GM12878 (cell line): ENCODE data around the gene FAM200A. TPM values are rescaled to one million over a fixed set of nuclear protein-coding genes. Genes with fewer than 3 reads are reported as not detected.

Source experiments
- ATAC-seq: fragments of 200-7000 bp; cut with Tn5 transposase; 3 replicates; pipeline ENCODE4 v1.9.1; 2020; ENCODE audit warnings: mild to moderate bottlenecking, moderate library complexity
- BruUV-seq: library from RNA; stranded (reverse); fragments of 400-500 nt; replicated peaks from 2 replicates; lab custom pipeline; 2021; lab: Mats Ljungman, UMichigan
- CTCF ChIA-PET: fragments of 300-600 bp; sonication (Branson Sonifier 250); formaldehyde crosslinking; extraction: SDS; loops from one replicate; lab custom pipeline; 2021; ENCODE audit warnings: inconsistent platforms; lab: Yijun Ruan, JAX
- POLR2A ChIA-PET: fragments of 350-600 bp; formaldehyde crosslinking; extraction: SDS; loops from one replicate; lab custom pipeline; 2021; ENCODE audit warnings: inconsistent platforms; lab: Charles Lee
- RAD21 ChIA-PET: fragments of 300-600 bp; sonication (Branson Sonifier 250); formaldehyde crosslinking; loops from one replicate; lab custom pipeline; 2023; ENCODE audit warnings: antibody characterized with exemption; ENCODE audit not compliant: unreplicated experiment; lab: Charles Lee
- SMC1A ChIA-PET: fragments of 300-600 bp; sonication (Branson Sonifier 250); formaldehyde crosslinking; loops from one replicate; lab custom pipeline; 2023; ENCODE audit not compliant: unreplicated experiment, uncharacterized antibody; lab: Charles Lee
- DNase-seq: peaks from one replicate; pipeline ENCODE4 v3.0.0-alpha.2; 2011; ENCODE audit warnings: low read depth, low spot score
- FAIRE-seq: peaks from 3 replicates; lab custom pipeline; 2011; peaks lifted over from hg19 to GRCh38; lab: Jason Lieb, UNC
- H2AFZ ChIP-seq: 2 replicates; pipeline ENCODE4 v1.6.0; 2011; ENCODE audit warnings: low read depth, low read length, control low read depth; ENCODE audit not compliant: control insufficient read depth
- H3K27ac ChIP-seq: 2 replicates; pipeline ENCODE4 v1.5.1; 2011; ENCODE audit warnings: control low read depth; ENCODE audit not compliant: control insufficient read depth, insufficient read depth
- H3K27me3 ChIP-seq, 2 experiments: replicated peaks in 1 of 2; 2 replicates each; pipeline versions ENCODE4 v1.6.0 to v1.6.1; 2011; ENCODE audit warnings: low read length in 1 of 2; ENCODE audit not compliant: control insufficient read depth in 2 of 2, insufficient read depth in 2 of 2
- H3K36me3 ChIP-seq, 2 experiments: 2 replicates each; pipeline ENCODE4 v1.5.1; 2011; ENCODE audit warnings: low read length in 1 of 2; ENCODE audit not compliant: control insufficient read depth in 2 of 2, insufficient read depth in 2 of 2
- H3K4me1 ChIP-seq: 2 replicates; pipeline ENCODE4 v1.6.1; 2011; ENCODE audit warnings: mild to moderate bottlenecking, low read length, moderate library complexity, mixed read lengths; ENCODE audit not compliant: control insufficient read depth, insufficient read depth
- H3K4me2 ChIP-seq: 2 replicates; pipeline ENCODE4 v1.6.0; 2011; ENCODE audit warnings: control low read depth; ENCODE audit not compliant: control insufficient read depth, insufficient read depth
- H3K4me3 ChIP-seq: fragments of 200-600 bp; sonication (generic); 2 replicates; pipeline ENCODE4 v1.5.1; 2016
- H3K79me2 ChIP-seq: 2 replicates; pipeline ENCODE4 v1.6.0; 2011; ENCODE audit warnings: low read length; ENCODE audit not compliant: control insufficient read depth, insufficient read depth
- H3K9ac ChIP-seq: 2 replicates; pipeline ENCODE4 v1.8.0; 2011; ENCODE audit warnings: low read length, control low read depth, mixed read lengths; ENCODE audit not compliant: control insufficient read depth, insufficient read depth
- H3K9me3 ChIP-seq: replicated peaks from 3 replicates; pipeline ENCODE4 v1.5.1; 2011; ENCODE audit warnings: mild to moderate bottlenecking, low read length; ENCODE audit not compliant: control insufficient read depth, insufficient read depth
- H4K20me1 ChIP-seq: 2 replicates; pipeline ENCODE4 v1.6.0; 2011; ENCODE audit not compliant: control insufficient read depth, insufficient read depth
- JUND ChIP-seq: IDR thresholded peaks from 2 replicates; pipeline ENCODE4 v1.6.1; 2012; ENCODE audit warnings: low read depth, mild to moderate bottlenecking, low read length, improper control_type of control experiment, moderate library complexity
- WGBS: methylation state at CpG from one replicate; pipeline ENCODE4 v1.1.6; 2016; ENCODE audit warnings: low lambda C conversion rate; ENCODE audit not compliant: insufficient replicate concordance, insufficient coverage; ENCODE audit errors: missing lambda C conversion rate; 5-methylcytosine and 5-hydroxymethylcytosine counted together
- in situ Hi-C: fragments of 300-500 bp; cut with MboI; formaldehyde crosslinking; loops from 9 replicates; pipeline ENCODE4 v1.14.3; 2018; ENCODE audit warnings: mixed read lengths
- intact Hi-C: fragments of 100-400 bp; cut with micrococcal nuclease; formaldehyde crosslinking; loops from one replicate; pipeline ENCODE4 v1.14.2; 2022; ENCODE audit not compliant: unreplicated experiment
- polyA plus RNA-seq, 11 experiments: library from polyadenylated mRNA; depleted of rRNA in 4 of 11; unstranded in 6 of 11; stranded (reverse) in 5 of 11; fragments of >200 nt; fragmentation: Nextera tagmentation in 4 of 11; fragmentation: Illumina TruSeq in 1 of 11; extraction: Ambion mirVana in 4 of 11; extraction: Trizol in 1 of 11; gene quantifications; 1 replicate in 1 of 11; 2 replicates in 10 of 11; pipeline versions ENCODE4 v1.2.1 to v1.2.3, GENCODE V29; 2011 to 2016; ENCODE audit warnings: inconsistent platforms in 2 of 11, missing spikeins in 2 of 11, low read depth in 1 of 11
- total RNA-seq, 4 experiments: library from RNA; depleted of rRNA in 3 of 4; stranded (reverse); fragments of >200 nt in 3 of 4; fragmentation: Illumina TruSeq in 1 of 4; extraction: Trizol in 1 of 4; gene quantifications; 2 replicates each; pipeline versions ENCODE4 v1.2.1 to v1.2.3, GENCODE V29; 2013 to 2021
- TF ChIP-seq, protein P1 (sequence below): fragments of 450-650 bp; IDR thresholded peaks from 2 replicates; pipeline ENCODE4 v1.6.1; 2016; ENCODE audit warnings: mild to moderate bottlenecking

FAM200A gene
- total and polyA plus RNA-seq, 10 of the 15 experiments (the other 5 are each of a cell fraction or from before 2014, with no cell fraction given) = 2.7 to 9.0 (median 6.5) TPM

DNA sequence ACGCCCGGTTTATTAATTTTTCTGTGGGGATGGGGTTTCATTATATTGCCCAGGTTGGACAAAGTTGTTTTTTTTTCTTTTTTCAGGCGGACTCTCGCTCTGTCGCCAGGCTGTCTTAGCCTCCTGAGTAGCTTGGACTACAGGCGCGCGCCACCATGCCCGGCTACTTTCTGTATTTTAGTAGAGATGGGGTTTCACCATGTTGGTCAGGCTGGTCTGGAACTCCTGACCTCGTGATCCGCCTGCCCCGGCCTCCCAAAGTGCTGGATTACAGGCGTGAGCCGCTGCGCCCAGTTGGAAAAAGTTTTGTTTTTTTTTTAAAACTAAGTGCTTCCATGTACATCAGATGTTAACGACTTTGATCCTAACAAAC, 51.3 kb downstream of the FAM200A start:
- no TSS peak for BruUV-seq
- peak overlapping the region; percentile 95 for H3K4me3 ChIP-seq
- peak overlapping the region; percentile 88 for H2AFZ ChIP-seq
- DNase-seq = no peak
- FAIRE-seq = no peak
- H3K27ac ChIP-seq = peak overlapping the region; percentile 92
- POLR2A ChIA-PET = interaction anchor here (0.5 to 2.3 kb wide), 5 partner anchors 27 to 91 kb away, joined by 3 to 15 read pairs (median 3); partner anchors contain the start of genes BUD31 and ZNF655
- in situ Hi-C loops = no loop called here
- SMC1A ChIA-PET = no interaction called here
- ATAC-seq = no peak
- no peaks in the 10 kb centered on the region for H4K20me1 ChIP-seq
- 64% methylated on average over 16 of the region's 16 CpGs for WGBS
- peaks cover 4% of the 10 kb centered on the region; the same call in 2 of the 3 replicates for H3K9me3 ChIP-seq
- peak overlapping the region; percentile 46 for H3K4me2 ChIP-seq
- RAD21 ChIA-PET = interaction anchor here (0.6 to 1.4 kb wide), 2 partner anchors 92 to 98 kb away, joined by 3 read pairs; partner anchors contain the start of genes BUD31 and PDAP1
- H3K27me3 ChIP-seq = no peaks in the 10 kb centered on the region
- H3K4me1 ChIP-seq = no peaks in the 10 kb centered on the region
- CTCF ChIA-PET = interaction anchor here (0.6 to 1.5 kb wide), 3 partner anchors 27 to 92 kb away, joined by 3 to 4 read pairs (median 3); partner anchors contain the start of genes BUD31, PDAP1 and ZNF655
- TF ChIP-seq JUND = no peak
- TF ChIP-seq, protein P1, sequence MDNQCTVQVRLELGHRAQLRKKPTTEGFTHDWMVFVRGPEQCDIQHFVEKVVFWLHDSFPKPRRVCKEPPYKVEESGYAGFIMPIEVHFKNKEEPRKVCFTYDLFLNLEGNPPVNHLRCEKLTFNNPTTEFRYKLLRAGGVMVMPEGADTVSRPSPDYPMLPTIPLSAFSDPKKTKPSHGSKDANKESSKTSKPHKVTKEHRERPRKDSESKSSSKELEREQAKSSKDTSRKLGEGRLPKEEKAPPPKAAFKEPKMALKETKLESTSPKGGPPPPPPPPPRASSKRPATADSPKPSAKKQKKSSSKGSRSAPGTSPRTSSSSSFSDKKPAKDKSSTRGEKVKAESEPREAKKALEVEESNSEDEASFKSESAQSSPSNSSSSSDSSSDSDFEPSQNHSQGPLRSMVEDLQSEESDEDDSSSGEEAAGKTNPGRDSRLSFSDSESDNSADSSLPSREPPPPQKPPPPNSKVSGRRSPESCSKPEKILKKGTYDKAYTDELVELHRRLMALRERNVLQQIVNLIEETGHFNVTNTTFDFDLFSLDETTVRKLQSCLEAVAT = peak; percentile 86
- TF ChIP-seq, all 136 proteins: peak for 1
- H3K9ac ChIP-seq = peak overlapping the region; percentile 94
- peaks cover 50% of the 10 kb centered on the region for H3K79me2 ChIP-seq
- intact Hi-C loops = loop anchor here (2.0 kb wide), 2 partner anchors 28 to 58 kb away; partner anchors contain the start of genes ZNF655 and ZNF789
- peaks cover 0 to 10% of the 10 kb centered on the region in 2 experiments; a peak in 1 of 4 replicates for H3K36me3 ChIP-seq
